Measurements from ENCODE around the gene EZH1. TPM values are rescaled to one million over a fixed set of nuclear protein-coding genes. Genes with fewer than 3 reads are reported as not detected.
A peak's percentile ranks its signal among the peaks of the same experiment; 100 is the strongest.

Gene EZH1
- total RNA-seq, 1 experiment from 2014 or later, result 5.2 TPM

DNA sequence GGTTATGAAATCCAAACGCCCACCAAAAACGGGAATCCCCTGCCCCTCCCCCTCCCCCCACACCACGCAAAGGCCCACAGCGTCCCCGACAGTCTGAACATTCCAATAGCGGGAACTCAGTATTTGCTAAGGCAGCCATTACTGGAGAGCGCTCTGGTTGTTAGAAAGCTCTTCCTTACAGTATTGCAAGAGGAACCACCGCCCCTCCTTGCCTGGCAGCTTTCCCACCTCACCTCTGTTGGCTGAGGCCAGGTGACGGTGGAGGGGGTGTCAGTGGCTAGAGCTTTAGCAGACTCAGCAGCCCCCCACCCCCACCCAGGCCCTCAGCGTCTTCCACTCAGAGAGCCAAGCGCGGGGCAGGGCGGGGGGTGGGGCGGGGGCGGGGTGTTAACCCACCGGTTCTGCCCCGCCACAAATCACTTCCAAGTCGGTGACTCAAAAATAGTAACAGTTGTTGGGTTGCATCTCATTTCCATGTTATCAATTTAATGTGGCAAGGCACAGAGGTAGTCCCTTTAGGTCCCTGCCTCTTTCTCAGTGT is 65.8 kb downstream of the EZH1 start:
- Histone ChIP-seq H3K4me3 (peak overlapping the region; percentile 29), H3K4me1 (replicated peaks) (peaks cover 48% of the 10 kb centered on the region), H3K27me3 (replicated peaks) (no peaks in the 10 kb centered on the region; the same call in 1 of the 2 replicates)

DNA sequence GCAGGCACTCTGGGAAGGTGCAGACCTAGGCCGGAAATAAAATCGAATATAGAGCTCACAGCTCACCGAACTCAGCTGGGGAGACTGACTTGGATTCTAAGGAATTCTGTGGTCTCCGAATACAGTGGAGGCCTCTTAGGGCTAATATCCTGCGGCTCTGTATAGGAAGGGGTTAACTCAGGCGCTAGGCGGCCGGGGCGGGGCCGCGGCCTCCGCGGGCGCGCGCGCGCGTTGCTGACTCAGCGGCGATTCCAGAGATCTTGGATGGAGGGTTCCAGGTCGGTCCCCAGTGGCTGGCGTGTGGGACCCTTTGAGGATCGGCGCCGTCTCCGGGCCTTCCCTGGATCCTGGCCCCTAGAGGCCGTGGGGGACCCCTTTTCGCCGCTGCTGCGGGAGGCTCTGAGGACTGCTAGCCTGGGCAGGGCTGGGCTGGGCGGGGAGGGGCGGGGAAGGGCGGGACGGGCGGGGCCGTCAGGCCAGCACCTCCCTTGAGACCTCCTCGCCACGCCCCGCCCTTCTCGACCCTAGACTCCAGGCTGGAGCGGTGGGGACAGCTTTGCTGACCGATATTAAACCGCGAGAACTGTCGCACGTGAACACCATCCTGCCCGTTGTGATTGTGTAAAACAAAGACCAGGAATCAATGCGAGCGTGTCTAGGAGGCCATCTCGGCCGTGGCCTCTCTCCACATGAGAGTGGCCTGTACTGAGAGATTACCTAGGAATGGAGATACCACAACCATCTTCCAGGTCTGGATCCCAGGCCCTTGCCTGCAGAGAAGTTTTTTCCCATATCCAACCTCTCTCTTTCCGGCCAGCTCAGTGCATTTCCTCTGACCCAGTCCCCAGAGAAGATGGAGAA is 66.7 kb downstream of the EZH1 start:
- Histone ChIP-seq H3K27me3 (replicated peaks) (no peaks in the 10 kb centered on the region; the same call in 1 of the 2 replicates), H3K4me1 (replicated peaks) (peaks cover 48% of the 10 kb centered on the region), H3K27ac (peak overlapping the region; percentile 67), H3K4me3 (peak overlapping the region; percentile 51), H3K36me3 (no peaks in the 10 kb centered on the region; the same call in 1 of the 2 replicates), H3K9me3 (replicated peaks) (no peaks in the 10 kb centered on the region)
- DNase-seq (ENCODE audit: low read depth in 1 of 2, low spot score in 2 of 2), result peak; percentile 87 to 93

More for the DNA sequence above, 65.8 kb downstream of the EZH1 start:
- Histone ChIP-seq H3K36me3 (no peaks in the 10 kb centered on the region; the same call in 1 of the 2 replicates), H3K27ac (peak overlapping the region; percentile 51), H3K9me3 (replicated peaks) (no peaks in the 10 kb centered on the region)
- no peak for DNase-seq (ENCODE audit: low read depth in 1 of 2, low spot score in 2 of 2)

DNA sequence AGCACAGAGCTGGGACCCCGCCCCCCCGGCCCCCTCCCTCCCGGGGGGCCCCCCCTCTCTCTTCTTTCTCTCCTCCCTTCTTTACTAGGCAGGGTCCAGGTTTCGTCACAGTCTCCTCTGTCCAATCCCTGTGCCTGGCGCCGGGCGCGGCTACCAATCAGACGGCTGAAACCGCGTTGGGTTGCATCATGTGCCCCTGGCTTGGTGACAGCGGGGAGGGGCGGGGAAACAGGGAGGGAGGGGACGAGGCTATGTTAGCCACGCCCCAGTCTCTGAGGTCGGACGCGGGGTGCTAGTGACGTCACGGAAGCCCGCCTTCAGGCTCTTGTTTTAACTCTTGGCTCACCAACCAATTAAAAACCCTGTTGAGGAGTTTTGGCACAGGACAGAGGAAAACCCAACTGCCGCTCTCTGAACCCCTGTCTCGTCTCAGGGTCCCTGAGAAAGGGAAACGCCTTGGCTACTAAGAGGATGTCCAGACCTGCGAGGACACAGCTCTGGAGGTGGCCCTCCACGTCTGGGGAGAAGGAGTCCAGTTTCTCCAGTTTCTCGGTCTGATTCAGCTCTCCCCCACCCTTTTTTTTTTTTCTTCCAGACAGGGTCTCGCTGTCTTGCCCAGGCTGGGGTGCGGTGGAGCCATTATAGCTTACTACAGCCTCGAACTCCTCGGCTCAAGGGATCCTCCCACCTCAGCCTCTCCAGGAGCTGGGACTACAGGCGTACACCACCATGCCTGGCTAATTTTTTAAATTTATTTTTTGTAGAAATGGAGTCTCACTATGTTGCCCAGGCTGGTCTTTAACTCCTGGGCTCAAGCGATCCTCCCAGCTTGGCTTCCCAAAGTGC is 67.6 kb downstream of the EZH1 start:
- H3K4me1 ChIP-seq (replicated peaks), result peaks cover 47% of the 10 kb centered on the region
- H3K27ac ChIP-seq, result peak overlapping the region; percentile 67
- no peaks in the 10 kb centered on the region; the same call in 1 of the 2 replicates for H3K27me3 ChIP-seq (replicated peaks)

GRCh38 chr17:42676424-42677011 is 68.3 kb downstream of the EZH1 start, which contains the start of gene PLEKHH3:
Gene PLEKHH3 (minus strand): TSS chr17:42676994. CDS start chr17:42676563, 431 bp downstream.
- DNase-seq (ENCODE audit: low read depth in 1 of 2, low spot score in 2 of 2), result peak in 1 of 2 experiments; percentile 65
- no peaks in the 10 kb centered on the region; the same call in 1 of the 2 replicates for H3K27me3 ChIP-seq (replicated peaks)
- H3K36me3 ChIP-seq, result no peaks in the 10 kb centered on the region; the same call in 1 of the 2 replicates
- H3K9me3 ChIP-seq (replicated peaks), result no peaks in the 10 kb centered on the region
- H3K4me3 ChIP-seq, result peak within 1 kb of the TSS; percentile 70
- H3K27ac ChIP-seq, result peak within 1 kb of the TSS; percentile 67
- peaks cover 44% of the 10 kb centered on the region for H3K4me1 ChIP-seq (replicated peaks)

More for the DNA sequence above, 67.6 kb downstream of the EZH1 start:
- DNase-seq (ENCODE audit: low read depth in 1 of 2, low spot score in 2 of 2), result peak; percentile 98 to 100
- Histone ChIP-seq H3K36me3 (no peaks in the 10 kb centered on the region; the same call in 1 of the 2 replicates), H3K9me3 (replicated peaks) (no peaks in the 10 kb centered on the region), H3K4me3 (peak overlapping the region; percentile 70)

DNA sequence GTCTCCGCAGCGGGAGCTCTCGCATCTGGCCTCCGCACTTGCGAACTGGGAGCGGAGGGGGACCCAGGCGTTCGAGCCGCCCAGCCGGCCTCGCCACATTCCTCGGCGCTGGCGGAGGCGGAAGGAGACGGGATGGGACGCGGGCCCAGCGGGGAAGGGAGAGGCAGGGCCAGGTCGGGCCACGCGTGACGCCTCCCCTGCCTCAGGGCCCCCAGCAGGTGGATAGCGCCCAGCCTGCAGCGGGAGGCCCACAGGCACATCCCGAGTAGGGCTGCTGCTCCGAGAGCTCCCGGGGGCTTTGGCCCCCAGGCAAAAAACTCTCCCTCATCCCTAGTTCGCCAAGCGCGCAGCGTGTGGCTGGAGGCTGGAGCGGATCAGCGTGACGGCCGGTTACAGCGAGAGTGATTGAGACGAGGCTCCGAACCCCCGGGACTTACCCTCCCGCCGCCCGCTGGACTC is 68.8 kb downstream of the EZH1 start:
- DNase-seq (ENCODE audit: low read depth in 1 of 2, low spot score in 2 of 2), result peak in 1 of 2 experiments; percentile 53
- Histone ChIP-seq H3K27me3 (replicated peaks) (no peaks in the 10 kb centered on the region; the same call in 1 of the 2 replicates), H3K36me3 (no peaks in the 10 kb centered on the region; the same call in 1 of the 2 replicates), H3K27ac (no peak overlapping the region), H3K9me3 (replicated peaks) (no peaks in the 10 kb centered on the region), H3K4me1 (replicated peaks) (peaks cover 44% of the 10 kb centered on the region), H3K4me3 (peak overlapping the region; percentile 70)

GRCh38 chr17:42675348-42675964 is 69.4 kb downstream of the EZH1 start:
- no peak for DNase-seq (ENCODE audit: low read depth in 1 of 2, low spot score in 2 of 2)
- peak overlapping the region; percentile 70 for H3K4me3 ChIP-seq
- no peaks in the 10 kb centered on the region; the same call in 1 of the 2 replicates for H3K27me3 ChIP-seq (replicated peaks)
- H3K36me3 ChIP-seq, result no peaks in the 10 kb centered on the region; the same call in 1 of the 2 replicates
- peaks cover 44% of the 10 kb centered on the region for H3K4me1 ChIP-seq (replicated peaks)
- no peaks in the 10 kb centered on the region for H3K9me3 ChIP-seq (replicated peaks)
- H3K27ac ChIP-seq, result no peak overlapping the region

DNA sequence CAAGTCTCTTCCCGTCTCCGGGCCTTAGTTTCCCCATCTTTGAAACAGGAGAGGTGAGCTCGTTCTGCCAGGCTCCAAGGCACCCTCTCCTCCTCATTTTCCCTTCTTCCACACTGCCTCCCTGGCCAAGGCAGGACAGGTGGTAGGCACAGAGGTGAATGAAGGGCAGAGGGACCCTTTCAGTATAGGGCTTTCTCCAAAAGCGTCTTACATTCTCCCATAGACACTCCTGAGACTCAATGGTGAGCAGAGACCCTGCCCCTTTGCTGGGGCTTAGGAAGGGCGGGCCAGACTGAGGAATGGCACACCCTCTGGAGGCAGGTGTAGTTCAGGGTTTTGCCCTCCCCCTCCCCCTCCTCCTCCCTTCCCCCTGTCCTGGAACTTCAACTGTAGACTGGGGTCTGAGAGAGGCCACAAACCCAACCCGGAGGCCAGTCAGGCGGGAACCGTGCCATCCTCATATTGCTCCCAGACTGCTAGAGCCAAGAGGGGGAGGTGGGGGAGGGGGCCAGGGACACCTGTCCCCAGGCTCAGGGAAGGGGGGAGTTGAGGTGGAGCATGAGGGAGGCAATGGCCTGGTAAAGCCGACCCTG is 70.0 kb downstream of the EZH1 start:
- Histone ChIP-seq H3K36me3 (peaks cover 2% of the 10 kb centered on the region; the same call in 1 of the 2 replicates), H3K4me3 (no peak overlapping the region), H3K27ac (no peak overlapping the region), H3K4me1 (replicated peaks) (peaks cover 39% of the 10 kb centered on the region), H3K9me3 (replicated peaks) (no peaks in the 10 kb centered on the region), H3K27me3 (replicated peaks) (no peaks in the 10 kb centered on the region; the same call in 1 of the 2 replicates)
- no peak for DNase-seq (ENCODE audit: low read depth in 1 of 2, low spot score in 2 of 2)

- peaks cover 32% of the 10 kb centered on the region for H3K4me1 ChIP-seq (replicated peaks)
- H3K9me3 ChIP-seq (replicated peaks), result no peaks in the 10 kb centered on the region
- no peak for DNase-seq (ENCODE audit: low read depth in 1 of 2, low spot score in 2 of 2)
- peaks cover 8% of the 10 kb centered on the region for H3K36me3 ChIP-seq
- H3K27me3 ChIP-seq (replicated peaks), result no peaks in the 10 kb centered on the region; the same call in 1 of the 2 replicates
- H3K27ac ChIP-seq, result no peak overlapping the region
- H3K4me3 ChIP-seq, result no peak overlapping the region
These were observed 70.7 kb downstream of the EZH1 start for GRCh38 chr17:42673885-42674754.

DNA sequence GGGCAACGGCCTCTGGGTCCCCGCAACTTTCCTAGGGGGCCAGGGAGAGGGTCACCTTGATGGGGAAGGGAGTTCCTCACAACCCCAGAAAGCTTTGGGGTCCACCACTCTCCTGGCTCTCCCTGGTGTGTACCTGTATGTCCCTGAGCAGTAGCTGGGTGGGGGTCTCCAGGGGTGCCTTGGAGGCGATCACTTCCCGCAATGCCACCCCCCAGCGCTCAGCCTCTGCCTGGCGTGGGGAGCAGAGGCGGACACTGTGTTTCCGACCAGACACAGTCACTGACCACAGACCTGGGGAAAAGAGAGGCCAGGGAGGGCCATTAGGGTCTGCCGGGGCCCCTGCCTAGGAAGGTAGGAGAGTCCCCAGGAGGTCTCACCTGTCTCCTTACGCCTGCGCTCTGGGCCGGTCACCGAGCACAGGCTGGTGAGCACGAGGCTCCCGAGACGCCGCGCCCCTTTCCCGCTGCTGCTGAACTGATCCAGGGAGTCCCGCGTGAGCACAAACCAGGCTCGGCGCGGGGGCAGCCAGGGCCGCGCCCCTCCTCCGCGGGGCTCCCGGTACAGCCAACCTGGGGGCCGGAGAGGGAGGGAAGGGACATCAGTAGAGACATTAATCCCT is 71.5 kb downstream of the EZH1 start:
- Histone ChIP-seq H3K4me1 (replicated peaks) (peaks cover 25% of the 10 kb centered on the region), H3K36me3 (peaks cover 10% of the 10 kb centered on the region), H3K27me3 (replicated peaks) (no peaks in the 10 kb centered on the region; the same call in 1 of the 2 replicates), H3K27ac (no peak overlapping the region), H3K4me3 (no peak overlapping the region), H3K9me3 (replicated peaks) (no peaks in the 10 kb centered on the region)
- DNase-seq (ENCODE audit: low read depth in 1 of 2, low spot score in 2 of 2), result no peak

DNA sequence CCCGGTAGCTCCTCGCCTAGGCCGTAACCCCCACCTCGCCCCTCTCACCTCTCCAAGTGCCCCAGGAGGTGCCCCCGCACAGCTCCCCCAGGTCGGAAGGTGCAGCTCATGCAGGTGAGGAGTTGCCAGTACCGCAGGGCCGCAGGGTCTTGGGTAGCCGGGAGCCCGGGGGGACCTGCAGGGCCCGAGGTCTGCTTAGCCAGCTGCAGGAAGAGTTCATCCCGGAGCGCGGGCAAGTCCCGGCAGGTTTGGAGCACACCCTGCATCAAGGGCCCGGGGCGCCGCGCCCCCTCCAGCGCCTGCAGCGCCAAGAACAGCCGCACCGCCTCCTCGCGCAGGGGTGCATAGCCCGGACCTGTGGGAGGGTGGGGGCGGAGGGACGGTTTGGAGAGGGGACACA is 72.8 kb downstream of the EZH1 start:
- Histone ChIP-seq H3K27ac (no peak overlapping the region), H3K4me3 (no peak overlapping the region), H3K9me3 (replicated peaks) (no peaks in the 10 kb centered on the region), H3K4me1 (replicated peaks) (peaks cover 28% of the 10 kb centered on the region), H3K27me3 (replicated peaks) (no peaks in the 10 kb centered on the region; the same call in 1 of the 2 replicates), H3K36me3 (peaks cover 10% of the 10 kb centered on the region)
- DNase-seq (ENCODE audit: low read depth in 1 of 2, low spot score in 2 of 2), result no peak

All from SJSA1 (cell line).